Measurements from ENCODE around the gene DSCAML1. TPM values are rescaled to one million over a fixed set of nuclear protein-coding genes. Genes with fewer than 3 reads are reported as not detected.

The DSCAML1 gene
- total and polyA plus RNA-seq, 2 of the 8 experiments (the other 6 are each of a cell fraction or from before 2014, with no cell fraction given) = 0.19 to 0.24 TPM

GRCh38 chr11:117546431-117547194 lies 250.4 kb downstream of the DSCAML1 start:
- DNase-seq (ENCODE audit: low read depth in 1 of 2, low spot score in 2 of 2) (no peak), FAIRE-seq (no peak)
- no peak overlapping the region for H2BK20ac ChIP-seq (ENCODE audit: low read length)
- no peak overlapping the region for H4K8ac ChIP-seq (ENCODE audit: extremely low read depth, insufficient read depth, low read length)
- no peak overlapping the region for H3K56ac ChIP-seq (replicated peaks; ENCODE audit: insufficient read length, low read depth, low read length)
- TF ChIP-seq EZH2 (IDR thresholded peaks at IDR 0.05; ENCODE audit: low read depth, low read length, severe bottlenecking) = no peak
- TF ChIP-seq PHF8 (conservative IDR thresholded peaks at IDR 0.05; ENCODE audit: low read depth, low read length) = no peak
- TF ChIP-seq RBBP5 (IDR thresholded peaks at IDR 0.05; ENCODE audit: borderline replicate concordance, low read depth, low read length) = no peak
- TF ChIP-seq POU5F1 (IDR thresholded peaks at IDR 0.05; ENCODE audit: low read depth, low read length) = no peak
- H3K4me1 ChIP-seq (replicated peaks in 1 of 4; ENCODE audit: control insufficient read depth in 3 of 4, insufficient read depth in 4 of 4, low read length in 3 of 4) = peaks cover 4 to 19% (median 12%) of the 10 kb centered on the region in 4 experiments
- no peak overlapping the region for H3K4me3 ChIP-seq (ENCODE audit: extremely low read depth in 1 of 4, insufficient read depth in 2 of 4, low read depth in 3 of 4, low read length in 4 of 4)
- H3K23ac ChIP-seq (ENCODE audit: insufficient read length) = no peak overlapping the region
- 0 out of 4 replicates have a peak overlapping the region, but pooled peaks have one; percentile 12 to 19 for H3K4me2 ChIP-seq (ENCODE audit: insufficient read depth in 1 of 2, low read depth in 2 of 2, low read length in 2 of 2)
- H3K27ac ChIP-seq (ENCODE audit: low read depth, low read length) = no peak overlapping the region
- no peak overlapping the region for H4K5ac ChIP-seq (ENCODE audit: insufficient read length, low read depth, low read length)
- H2AK5ac ChIP-seq (ENCODE audit: low read depth, low read length) = no peak overlapping the region
- H3K23me2 ChIP-seq (ENCODE audit: low read depth, low read length) = no peaks in the 10 kb centered on the region; the same call in 1 of the 2 replicates
- H4K20me1 ChIP-seq (replicated peaks in 1 of 2; ENCODE audit: control insufficient read depth in 1 of 2, insufficient read depth in 2 of 2, low read length in 2 of 2) = no peaks in the 10 kb centered on the region
- no peaks in the 10 kb centered on the region for H3K79me2 ChIP-seq (ENCODE audit: control insufficient read depth in 1 of 2, insufficient read depth in 2 of 2, low read length in 2 of 2)
- H2BK15ac ChIP-seq (ENCODE audit: low read length) = no peak overlapping the region
- H3K14ac ChIP-seq (ENCODE audit: insufficient read length) = no peak overlapping the region
- no peak overlapping the region for H3K18ac ChIP-seq (ENCODE audit: extremely low read depth, low read length)
- H3K79me1 ChIP-seq (ENCODE audit: low read depth, low read length) = no peaks in the 10 kb centered on the region
- CTCF ChIA-PET (ENCODE audit: partially characterized antibody) = interaction anchor here (0.5 to 2.3 kb wide), 11 partner anchors 17 to 272 kb away, joined by 3 to 5 read pairs (median 3); no protein-coding TSS in a partner anchor
- WGBS, 2 experiments (ENCODE audit: extremely low coverage in 1 of 2, insufficient coverage in 1 of 2, insufficient read length in 1 of 2, insufficient replicate concordance in 2 of 2, low coverage in 1 of 2, low lambda C conversion rate in 2 of 2, missing lambda C conversion rate in 1 of 2) = 67% methylated on average over 11 of the region's 12 CpGs; no CpG with 5 or more reads in 1 of the 2 experiments
- no peak overlapping the region for H2AFZ ChIP-seq (ENCODE audit: low read length)
- H2BK5ac ChIP-seq (ENCODE audit: low read depth, low read length) = peak overlapping the region; percentile 4; the same call in 1 of the 2 replicates
- H3K9ac ChIP-seq (replicated peaks in 1 of 4; ENCODE audit: extremely low read depth in 1 of 4, low read depth in 3 of 4, low read length in 3 of 4) = no peak overlapping the region
- POLR2A ChIA-PET (ENCODE audit: partially characterized antibody) = no interaction called here
- peaks cover 0 to 6% (median 0%) of the 10 kb centered on the region in 4 experiments; a peak in 3 of 7 replicates for H3K27me3 ChIP-seq (replicated peaks in 1 of 4; ENCODE audit: control insufficient read depth in 3 of 4, extremely low read depth in 1 of 4, insufficient read depth in 3 of 4, low read length in 3 of 4)
- H4K91ac ChIP-seq (replicated peaks; ENCODE audit: insufficient read length, low read length) = peak overlapping the region; percentile 18
- H3K4ac ChIP-seq (replicated peaks; ENCODE audit: insufficient read length, low read depth, low read length) = no peak overlapping the region
- H2BK12ac ChIP-seq (ENCODE audit: low read depth, low read length) = no peak overlapping the region; the same call in 1 of the 2 replicates
- no peaks in the 10 kb centered on the region for H3K36me3 ChIP-seq (ENCODE audit: control insufficient read depth in 2 of 4, insufficient read depth in 4 of 4, low read length in 3 of 4)
- H3K9me3 ChIP-seq (ENCODE audit: insufficient read depth in 2 of 2, low read depth in 1 of 2, low read length in 1 of 2) = no peaks in the 10 kb centered on the region
- no peak overlapping the region for H2BK120ac ChIP-seq (replicated peaks; ENCODE audit: low read depth, low read length)

Data from H1 (cell line).